ENCODE data around the gene IGSF6.
A peak's percentile ranks its signal among the peaks of the same experiment; 100 is the strongest.
"Not testable (repeated sequence)": the region's sequence is repeated elsewhere in the genome, so short reads cannot be mapped to it uniquely, and the experiment has no call there.

The IGSF6 gene, protein sequence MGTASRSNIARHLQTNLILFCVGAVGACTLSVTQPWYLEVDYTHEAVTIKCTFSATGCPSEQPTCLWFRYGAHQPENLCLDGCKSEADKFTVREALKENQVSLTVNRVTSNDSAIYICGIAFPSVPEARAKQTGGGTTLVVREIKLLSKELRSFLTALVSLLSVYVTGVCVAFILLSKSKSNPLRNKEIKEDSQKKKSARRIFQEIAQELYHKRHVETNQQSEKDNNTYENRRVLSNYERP

DNA sequence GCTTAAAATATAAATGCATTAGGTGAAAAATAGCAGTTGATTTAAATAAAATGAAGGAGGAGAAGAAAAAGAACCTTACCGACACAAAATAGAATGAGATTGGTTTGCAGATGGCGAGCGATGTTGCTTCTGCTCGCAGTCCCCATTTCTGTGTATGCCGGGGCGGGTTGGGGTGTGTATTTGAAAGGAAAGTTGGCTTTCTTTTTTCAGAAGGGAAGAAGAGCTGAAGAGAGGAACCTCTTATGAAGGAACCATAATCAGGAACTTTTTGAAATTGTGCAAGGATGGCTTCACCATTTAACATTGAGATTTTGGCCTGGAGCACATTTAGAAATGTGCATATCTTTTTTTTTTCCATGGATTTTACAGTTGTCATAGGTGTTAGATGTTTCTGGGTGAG, at the start of gene IGSF6:
Gene IGSF6, minus strand, starts transcription at position 156 of the 400 bp plus-strand sequence. Its CDS starts 10 bp downstream, at position 146.
- no peak for DNase-seq (ENCODE audit: low spot score)

DNA sequence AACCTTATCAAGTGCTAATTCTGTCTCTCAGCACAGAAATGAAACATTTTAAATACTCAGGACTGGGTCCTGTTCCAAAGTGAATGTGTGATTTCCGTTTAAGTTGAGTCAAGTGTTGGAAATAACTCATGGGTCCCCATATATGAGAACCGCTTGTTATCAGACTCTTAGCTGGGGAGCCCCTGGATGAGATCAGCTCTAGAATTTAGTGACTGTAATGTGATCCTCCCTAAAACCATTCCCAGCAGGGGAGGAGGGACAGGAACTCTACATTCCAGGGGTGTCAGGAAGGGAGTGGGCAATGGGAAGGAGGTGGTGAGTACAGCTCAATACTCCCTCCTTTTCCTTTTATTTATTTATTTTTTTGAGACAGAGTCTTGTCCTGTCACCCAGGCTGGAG, 48.9 kb upstream of the IGSF6 start:
- DNase-seq (ENCODE audit: low spot score), result no peak

DNA sequence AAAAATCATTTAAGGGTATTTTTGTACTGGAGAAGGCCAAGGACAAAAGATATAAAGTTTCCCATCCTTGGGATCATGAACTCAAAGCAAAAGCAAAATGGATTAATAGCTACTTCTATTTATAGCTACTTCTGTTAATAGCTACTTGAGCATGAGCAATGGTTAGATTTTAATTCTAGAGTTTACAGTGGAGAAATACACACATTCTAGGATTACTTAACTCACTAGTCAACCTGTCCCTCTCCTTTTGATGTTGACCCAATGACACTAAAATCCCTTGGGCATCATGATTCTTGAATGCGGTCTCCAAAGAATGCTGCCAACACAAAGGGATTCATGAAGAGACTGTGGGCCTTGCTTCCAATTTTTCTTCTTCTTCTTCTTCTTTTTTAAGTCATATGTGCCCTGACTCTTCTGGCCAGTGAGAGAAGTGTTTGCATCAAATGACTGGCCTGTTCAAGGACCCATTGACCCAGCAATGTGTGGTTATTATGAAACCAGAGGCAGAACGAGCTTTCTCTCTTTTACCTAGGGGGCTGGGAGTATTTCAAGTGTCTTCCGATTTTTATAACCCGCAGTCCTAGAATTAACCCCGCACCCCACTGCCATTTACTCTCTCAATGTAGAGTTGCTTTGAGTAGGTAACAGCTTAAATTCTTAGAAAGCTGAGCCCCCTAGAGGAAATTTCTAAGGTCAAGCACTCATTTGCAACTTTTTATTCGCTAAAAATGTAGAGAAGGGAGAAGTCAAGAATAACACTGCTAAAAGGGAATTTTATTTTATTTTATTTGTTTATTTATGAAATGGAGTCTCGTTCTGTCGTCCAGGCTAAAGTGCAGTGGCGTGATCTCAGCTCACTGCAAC, 46.0 kb upstream of the IGSF6 start:
- no peak for DNase-seq (ENCODE audit: low spot score)

DNA sequence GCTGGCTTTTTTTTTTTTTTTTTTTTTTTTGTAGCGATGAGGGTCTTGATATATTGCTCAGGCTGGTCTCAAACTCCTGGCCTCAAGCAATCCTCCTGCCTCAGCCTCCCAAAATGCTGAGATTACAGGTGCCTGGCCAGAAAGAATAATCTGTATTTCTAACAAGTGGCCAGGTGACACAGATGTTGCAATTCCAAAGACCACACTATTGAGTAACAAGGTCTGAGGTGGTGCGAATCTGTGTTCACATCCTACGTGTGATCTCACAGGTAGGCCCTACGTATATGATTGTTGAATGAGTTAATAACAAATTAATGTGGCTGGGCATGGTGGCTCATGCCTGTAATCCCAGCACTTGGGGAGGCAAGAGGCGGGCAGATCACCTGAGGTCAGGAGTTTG, 44.6 kb upstream of the IGSF6 start:
- DNase-seq (ENCODE audit: low spot score), result no peak

DNA sequence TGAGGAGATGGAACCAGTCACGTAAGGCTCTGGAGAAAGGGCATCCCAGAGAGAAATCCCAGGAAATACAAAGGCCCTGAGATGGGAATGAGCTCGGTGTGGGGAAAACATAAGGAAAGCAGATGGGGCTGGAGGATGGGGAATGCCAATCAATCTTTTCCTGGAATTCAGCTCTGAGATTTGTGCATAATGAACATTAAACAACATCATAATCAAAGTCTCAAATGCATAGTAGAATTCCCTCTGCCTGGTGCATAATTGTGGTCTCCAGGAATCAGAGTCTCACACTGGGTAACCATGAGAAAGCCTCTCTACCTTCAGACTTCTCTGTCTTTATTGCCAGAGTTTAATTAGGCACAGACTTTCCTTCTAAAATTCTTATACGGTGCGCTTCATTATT, 42.2 kb upstream of the IGSF6 start:
- DNase-seq (ENCODE audit: low spot score), result no peak

DNA sequence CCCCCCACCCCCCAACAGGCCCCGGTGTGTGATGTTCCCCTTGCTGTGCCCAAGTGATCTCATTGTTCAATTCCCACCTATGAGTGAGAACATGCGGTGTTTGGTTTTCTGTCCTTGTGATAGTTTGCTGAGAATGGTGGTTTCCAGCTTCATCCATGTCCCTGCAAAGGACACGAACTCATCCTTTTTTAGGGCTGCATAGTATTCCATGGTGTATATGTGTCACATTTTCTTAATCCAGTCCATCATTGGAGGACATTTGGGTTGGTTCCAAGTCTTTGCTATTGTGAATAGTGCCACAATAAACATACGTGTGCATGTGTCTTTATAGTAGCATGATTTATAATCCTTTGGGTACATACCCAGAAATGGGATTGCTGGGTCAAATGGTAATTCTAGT, 38.6 kb upstream of the IGSF6 start:
- DNase-seq (ENCODE audit: low spot score), result not testable (repeated sequence)

DNA sequence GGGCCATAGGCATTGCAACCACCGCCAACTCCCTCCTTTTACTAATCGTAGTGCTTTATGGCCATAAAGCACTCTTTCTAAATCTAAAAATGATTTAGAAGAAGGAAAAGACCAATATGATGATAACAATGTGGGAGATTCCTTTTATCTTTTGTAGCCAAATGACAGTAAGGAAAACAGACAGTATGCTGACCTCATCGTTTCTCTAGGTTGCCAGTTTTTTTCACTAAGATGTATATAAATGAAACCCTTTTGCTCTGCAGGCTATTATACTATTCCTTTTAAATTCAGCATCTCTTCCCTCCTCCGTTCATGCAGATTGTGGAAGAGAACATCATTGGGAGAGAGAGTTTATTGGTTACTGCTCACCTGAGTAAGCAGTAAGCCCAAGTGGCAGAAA, 36.7 kb upstream of the IGSF6 start:
- no peak for DNase-seq (ENCODE audit: low spot score)

DNA sequence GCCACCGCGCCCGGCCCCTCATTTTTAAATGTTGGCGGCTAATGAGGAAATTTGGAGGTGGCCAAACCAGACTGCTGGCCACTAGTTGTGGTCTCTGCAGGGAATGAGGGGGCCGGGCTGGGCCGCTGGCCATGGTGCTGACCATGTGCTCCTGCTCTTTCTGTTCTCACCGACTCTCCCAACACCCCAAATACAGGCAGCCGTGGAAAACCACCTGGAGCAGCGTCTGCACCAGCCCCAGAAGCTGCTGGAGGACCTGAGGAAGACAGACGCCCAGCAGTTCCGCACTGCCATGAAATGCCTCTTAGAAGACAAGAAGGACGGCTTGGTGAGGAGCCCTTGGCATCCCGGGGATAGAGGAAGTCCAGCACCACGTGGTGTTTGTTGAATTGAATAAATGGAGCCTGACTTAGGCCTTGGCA, 32.6 kb upstream of the IGSF6 start:
- no peak for DNase-seq (ENCODE audit: low spot score)

DNA sequence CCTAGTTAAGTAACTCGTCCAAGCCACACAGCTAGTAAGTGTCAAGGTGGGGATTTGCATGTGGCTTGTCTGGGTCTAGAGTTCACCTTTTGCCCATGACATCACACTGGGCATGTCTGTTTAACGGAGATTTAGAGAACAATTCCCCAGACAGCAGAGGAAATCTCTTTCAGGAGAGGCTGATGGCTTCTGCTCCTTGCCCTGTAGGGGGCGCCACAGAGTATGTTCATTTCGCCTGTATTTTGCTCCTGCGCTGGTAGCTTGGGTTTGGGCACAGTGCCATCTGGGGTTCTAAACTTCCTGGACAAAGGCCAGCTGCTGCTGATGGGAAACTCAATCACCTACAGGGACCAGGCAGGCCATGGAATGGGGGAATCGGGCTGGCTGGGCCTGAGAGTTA, 31.8 kb upstream of the IGSF6 start:
- no peak for DNase-seq (ENCODE audit: low spot score)

DNA sequence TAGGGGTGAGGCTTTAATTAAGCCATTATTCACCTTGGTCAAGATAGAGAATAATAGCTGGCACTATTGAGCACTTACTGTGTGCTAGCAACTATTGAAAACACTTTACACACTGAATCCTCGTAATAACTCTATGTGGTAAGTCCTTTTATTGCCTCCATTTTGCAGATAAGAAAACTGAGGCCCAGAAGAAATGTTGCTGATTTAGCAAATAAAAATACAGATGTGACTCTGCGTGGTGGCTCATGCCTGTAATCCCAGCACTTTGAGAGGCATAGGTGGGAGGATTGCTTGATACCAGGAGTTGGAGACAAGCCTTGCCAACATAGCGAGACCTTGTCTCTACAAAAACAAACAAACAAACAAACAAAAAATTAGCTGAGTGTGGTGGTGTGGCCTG, 30.8 kb upstream of the IGSF6 start:
- DNase-seq (ENCODE audit: low spot score), result no peak

DNA sequence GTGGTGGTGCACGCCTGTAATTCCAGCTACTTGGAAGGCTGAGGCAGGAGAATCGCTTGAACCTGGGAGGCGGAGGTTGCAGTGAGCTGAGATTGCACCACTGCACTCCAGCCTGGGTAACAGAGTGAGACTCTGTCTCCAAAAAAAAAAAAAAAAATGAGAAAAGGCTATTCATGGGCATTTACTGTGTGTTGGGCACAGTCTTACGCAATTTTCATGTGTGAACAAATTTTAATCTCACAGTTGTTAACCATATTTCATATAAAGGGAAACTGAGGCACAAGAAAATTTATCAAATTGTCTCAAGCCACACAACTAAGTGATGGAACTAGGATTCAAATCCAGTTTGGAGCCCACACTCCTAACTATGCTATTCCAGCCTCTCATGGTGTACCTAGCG, 28.3 kb upstream of the IGSF6 start:
- DNase-seq (ENCODE audit: low spot score), result not testable (repeated sequence)

DNA sequence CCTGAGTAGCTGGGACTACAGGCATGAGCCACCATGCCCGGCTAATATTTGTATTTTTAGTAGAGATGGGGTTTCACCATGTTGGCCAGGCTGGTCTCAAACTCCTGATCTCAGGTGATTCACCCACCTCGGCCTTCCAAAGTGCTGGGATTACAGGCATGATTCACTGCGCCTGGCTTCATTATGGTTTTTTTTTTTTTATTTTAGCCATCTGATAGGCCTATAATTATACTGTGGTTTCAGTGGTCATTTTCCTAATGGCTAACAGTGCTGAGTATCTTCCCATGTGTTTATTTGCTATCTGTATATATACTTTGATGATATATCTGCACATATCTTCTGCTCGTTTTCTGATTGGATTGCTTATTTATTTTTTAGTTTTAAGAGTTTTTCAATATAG, 22.0 kb upstream of the IGSF6 start:
- DNase-seq (ENCODE audit: low spot score), result not testable (repeated sequence)

DNA sequence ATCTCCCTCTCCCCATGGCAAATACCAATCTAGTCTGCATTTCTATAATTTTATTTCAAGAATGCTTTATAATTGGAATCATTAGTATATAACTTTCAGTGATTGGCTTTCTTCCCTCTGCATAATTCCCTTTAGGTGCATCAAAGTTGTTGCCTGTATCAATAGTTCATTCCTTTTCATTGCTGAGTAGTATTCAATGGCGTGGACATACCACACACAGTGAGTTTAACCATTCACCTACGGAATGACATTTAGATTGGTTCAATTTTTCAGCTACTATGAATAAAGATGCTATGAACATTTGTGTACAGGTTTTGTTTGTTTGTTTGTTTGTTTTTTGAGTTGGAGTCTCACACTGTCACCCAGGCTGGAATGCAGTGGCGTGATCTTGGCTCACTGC, 21.1 kb upstream of the IGSF6 start:
- no peak for DNase-seq (ENCODE audit: low spot score)

DNA sequence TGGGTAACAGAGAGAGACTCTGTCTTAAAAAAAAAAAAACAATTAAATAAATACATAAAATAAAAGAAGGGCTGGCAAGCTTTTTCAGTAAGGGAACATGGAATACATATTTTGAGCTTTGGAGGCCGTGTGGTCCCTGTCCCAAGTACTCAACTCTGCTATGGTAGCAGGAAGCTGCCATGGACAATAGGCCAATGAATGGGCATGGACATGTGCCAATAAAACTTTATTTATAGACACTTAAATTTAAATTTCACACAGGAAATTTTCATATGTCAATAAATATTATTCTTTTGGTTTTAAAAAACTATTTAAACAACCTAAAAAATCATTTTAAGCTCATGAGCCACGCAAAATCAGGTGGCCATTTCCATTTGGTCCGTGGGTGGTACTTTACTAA, 15.2 kb upstream of the IGSF6 start:
- DNase-seq (ENCODE audit: low spot score), result no peak

DNA sequence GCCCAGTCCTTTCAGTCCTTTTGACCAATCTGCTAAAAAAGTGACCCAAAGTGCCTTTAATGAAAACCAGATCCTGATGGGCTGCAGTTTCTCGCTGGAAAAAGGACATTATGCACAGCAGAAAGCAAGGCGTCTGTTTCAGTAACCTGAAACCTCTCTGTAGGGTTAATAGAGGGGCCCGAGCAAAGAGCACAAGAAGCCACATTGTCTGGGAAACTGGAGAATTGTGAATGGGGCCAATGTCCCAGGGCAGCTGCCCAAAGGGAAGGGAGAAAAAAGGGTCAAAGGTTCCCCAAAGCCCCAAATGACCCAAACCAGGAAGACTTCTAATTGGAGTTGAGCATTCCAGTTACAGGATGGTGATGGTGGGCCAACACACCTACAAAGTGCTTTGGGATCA, 14.4 kb upstream of the IGSF6 start:
- DNase-seq (ENCODE audit: low spot score), result no peak

DNA sequence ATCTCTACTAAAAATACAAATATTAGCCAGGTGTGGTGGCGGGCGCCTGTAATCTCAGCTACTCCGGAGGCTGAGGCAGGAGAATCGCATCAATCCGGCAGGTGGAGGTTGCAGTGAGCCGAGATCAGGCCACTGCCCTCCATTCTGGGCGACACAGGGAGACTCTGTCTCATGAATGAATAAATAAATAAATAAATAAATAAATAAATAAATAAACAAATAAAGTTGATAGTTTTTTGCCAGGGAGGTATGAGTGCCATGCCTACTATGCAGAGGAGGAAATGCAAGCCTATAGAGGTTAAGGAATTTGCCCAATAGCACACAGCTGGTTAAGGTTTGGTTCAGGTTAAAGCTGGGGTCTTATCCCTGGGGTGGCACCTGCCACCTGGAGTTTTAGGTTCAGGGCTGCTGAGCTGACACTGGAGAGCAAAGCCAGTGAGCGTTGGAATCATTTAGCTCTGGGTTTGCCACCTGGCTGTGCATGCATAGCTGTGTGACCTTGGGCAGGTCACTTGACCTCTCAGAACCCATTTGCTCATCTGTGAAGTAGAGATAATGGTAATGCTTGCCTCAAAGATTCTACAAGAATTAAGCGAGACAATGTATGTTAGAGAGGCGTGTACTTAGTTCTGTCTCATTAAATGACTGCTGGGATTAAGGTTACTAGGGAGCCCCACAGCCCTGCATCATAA, 12.5 kb upstream of the IGSF6 start:
- DNase-seq (ENCODE audit: low spot score), result no peak

DNA sequence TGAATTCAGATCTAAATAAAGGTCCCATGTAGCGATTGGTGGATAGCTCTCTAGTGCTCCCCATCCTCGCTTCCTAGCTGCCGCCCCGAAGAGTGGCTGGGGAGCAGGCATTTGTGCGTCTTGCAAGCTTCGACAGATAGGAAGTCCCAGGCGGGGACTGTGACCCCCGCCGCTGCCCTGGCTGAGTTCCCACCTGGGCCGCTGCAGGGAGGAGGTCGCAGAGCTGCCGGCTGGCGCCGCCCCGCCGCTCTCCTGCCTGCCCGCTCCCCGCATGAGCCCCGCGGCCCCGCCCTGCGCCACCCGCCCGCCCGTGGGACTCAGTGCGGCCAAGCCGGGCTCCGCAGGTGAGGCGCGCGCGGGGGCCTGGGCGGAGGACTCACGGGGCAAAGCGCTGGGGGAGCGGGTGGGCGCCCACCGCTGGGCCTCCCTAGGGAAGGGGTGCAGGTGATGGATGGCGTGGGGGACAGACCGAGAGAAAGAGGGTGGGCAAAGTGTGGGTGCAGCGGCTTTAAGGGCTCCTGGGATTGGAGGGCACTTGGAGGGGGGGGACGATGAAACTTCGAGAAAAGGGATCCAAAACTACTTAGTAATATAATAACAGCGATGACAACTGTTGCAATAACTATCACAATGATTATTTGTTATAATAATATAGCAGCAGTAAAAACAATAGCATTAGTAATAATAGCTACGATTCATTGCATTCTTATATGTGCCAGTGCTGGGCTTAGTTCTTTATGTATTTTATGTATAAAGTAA, 11.7 kb upstream of the IGSF6 start, which contains the start of gene OTOA:
Gene OTOA, plus strand, starts transcription at position 80 of the 759 bp plus-strand sequence. CDS start 14,547 bp downstream, outside the sequence.
- DNase-seq (ENCODE audit: low spot score), result no peak

DNA sequence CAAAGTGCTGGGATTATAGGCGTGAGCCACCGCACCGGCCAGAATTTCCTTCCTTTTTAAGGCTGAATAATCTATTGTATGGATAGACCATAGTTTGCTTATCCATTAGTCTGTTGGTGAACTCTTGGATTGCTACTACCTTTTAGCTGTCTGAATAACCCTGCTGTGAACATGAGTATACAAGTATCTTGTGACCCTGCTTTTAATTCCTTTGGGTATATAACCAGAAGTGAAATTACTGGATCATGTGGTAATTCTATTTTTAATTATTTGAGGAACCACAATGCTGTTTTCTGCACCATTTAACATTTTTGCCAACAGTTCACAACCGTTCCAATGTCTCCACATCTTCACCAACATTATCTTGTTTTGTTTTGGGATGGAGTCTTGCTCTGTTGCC, 6.7 kb upstream of the IGSF6 start:
- no peak for DNase-seq (ENCODE audit: low spot score)

DNA sequence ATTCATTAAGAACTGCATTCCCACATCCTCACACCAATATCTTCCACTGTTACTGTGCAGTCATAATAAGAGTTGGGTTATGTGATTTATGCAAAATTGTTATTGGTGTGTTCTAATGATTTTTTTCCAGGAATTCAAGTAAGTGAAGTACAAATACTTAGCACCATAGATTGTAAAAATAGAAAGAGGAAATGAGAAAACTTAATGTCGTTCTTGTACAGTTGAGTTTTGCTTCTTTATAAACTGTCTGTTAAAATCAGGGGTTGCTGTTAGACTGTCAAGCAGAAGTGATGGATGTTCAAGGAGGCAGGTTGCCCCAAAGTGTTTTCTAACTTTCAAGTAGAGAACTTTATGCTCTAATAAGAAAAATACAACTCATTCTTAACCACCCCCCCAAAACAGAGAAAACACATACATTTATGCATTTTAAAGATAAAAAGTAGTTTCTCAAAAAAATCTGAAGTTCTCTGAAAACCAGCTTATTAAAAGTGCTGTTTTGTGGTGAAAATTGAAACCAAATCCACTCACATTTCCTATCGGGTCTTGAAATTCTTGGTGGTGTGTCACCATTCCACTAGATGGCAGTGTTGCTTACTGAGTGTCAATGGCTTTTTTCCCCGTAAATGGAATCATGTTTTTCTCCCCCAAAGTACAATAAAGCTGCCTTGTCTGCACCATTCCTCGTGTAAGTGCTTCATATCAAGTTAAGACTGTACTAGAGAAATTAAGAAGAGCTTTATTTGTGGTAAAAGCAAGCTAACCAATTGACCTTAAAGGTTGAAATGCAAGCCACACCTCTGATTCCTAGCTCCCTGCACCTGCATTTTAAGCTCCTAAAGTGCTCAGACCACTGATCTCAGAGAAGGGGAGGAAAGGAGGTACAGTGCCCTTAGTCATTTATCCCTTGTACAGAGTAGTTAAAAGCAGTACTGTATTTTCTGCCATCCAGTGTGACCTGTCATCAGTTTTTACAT, 4.7 kb upstream of the IGSF6 start:
- DNase-seq (ENCODE audit: low spot score), result peak; percentile 75

DNA sequence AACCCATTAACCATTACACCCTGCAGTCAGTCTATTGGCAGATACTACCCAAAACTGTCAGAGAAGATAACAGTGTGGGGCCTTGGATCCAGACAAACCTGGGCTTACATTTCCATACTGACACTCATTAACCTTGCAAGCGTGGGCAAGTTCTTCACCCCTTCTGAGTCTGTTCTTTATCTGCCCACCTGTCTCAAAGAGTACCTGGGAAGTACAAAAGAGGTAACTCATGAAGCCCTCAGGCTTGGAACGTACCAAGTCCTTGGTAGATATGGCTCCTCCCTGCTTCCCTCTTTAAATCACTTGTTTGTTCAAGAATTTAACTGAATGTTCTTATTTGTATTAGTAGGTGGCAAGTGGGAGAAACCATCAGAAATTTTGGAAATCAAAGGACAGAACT, 2.5 kb upstream of the IGSF6 start:
- DNase-seq (ENCODE audit: low spot score), result no peak

DNA sequence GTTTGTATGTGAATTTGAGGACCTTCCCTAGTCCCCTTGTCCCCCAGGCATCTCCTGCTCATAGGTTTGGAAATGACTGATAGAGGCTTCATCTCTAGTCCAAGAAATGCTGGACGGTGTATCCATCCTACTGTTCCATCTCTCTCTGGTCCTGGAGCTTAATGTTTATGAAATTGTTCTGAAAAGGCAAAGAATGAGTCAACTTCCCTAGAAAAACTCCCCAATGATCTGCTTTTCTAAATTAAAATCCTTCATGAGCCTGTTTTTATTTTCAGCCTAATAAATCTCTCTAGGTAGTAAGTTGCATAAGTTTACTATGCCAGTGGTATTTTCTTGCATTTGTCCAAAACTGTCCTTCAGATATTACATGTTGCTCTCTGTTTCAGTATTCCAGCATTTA, 2.1 kb upstream of the IGSF6 start:
- DNase-seq (ENCODE audit: low spot score), result no peak
